GM12865 (cell line): ENCODE data around the gene ANP32A.
A peak's percentile ranks its signal among the peaks of the same experiment; 100 is the strongest.
"Not testable (repeated sequence)": the region's sequence is repeated elsewhere in the genome, so short reads cannot be mapped to it uniquely, and the experiment has no call there.

ENCODE experiments used
- DNase-seq: peaks from one replicate; pipeline ENCODE4 v3.0.0; 2010; ENCODE audit warnings: low read depth
- H3K4me3 ChIP-seq: 2 replicates; pipeline ENCODE4 v1.5.1; 2011; ENCODE audit warnings: mild to moderate bottlenecking, low read depth, low read length, control low read depth
- CTCF ChIP-seq: IDR thresholded peaks from 2 replicates; pipeline ENCODE4 v1.5.1; 2011; ENCODE audit warnings: low read length, control low read depth, low read depth, inconsistent platforms; ENCODE audit not compliant: insufficient read depth; ENCODE audit errors: missing control alignments

The ANP32A gene

GRCh38 chr15:68820295-68821189, at the start of gene ANP32A:
Gene ANP32A, minus strand, starts transcription at chr15:68820895. Its CDS starts 144 bp downstream, at chr15:68820751.
- peak within 1 kb of the TSS; percentile 90 for H3K4me3 ChIP-seq
- no peak for TF ChIP-seq CTCF
- peak; percentile 98 for DNase-seq

GRCh38 chr15:68868296-68868695, 47.6 kb upstream of the ANP32A start:
- no peak for DNase-seq
- no peak for TF ChIP-seq CTCF
- H3K4me3 ChIP-seq, result no peak overlapping the region

GRCh38 chr15:68862415-68862814, 41.7 kb upstream of the ANP32A start:
- H3K4me3 ChIP-seq, result no peak overlapping the region
- no peak for TF ChIP-seq CTCF
- DNase-seq, result no peak

- DNase-seq, H3K4me3 ChIP-seq: not testable (repeated sequence)
Observed at GRCh38 chr15:68858666-68859065, 38.0 kb upstream of the ANP32A start.

- H3K4me3 ChIP-seq, DNase-seq: not testable (repeated sequence)
Observed at GRCh38 chr15:68857443-68857842, 36.7 kb upstream of the ANP32A start.

GRCh38 chr15:68852461-68852860, 31.8 kb upstream of the ANP32A start:
- TF ChIP-seq CTCF, result no peak
- DNase-seq, result no peak
- no peak overlapping the region for H3K4me3 ChIP-seq

- no peak overlapping the region for H3K4me3 ChIP-seq
- no peak for DNase-seq
- TF ChIP-seq CTCF, result no peak
Observed at GRCh38 chr15:68851971-68852370, 31.3 kb upstream of the ANP32A start.

- H3K4me3 ChIP-seq, result no peak overlapping the region
- DNase-seq, result no peak
- no peak for TF ChIP-seq CTCF
Observed at GRCh38 chr15:68849497-68849896, 28.8 kb upstream of the ANP32A start.
